Measurements from ENCODE around the gene RAB3A.
"Not testable (repeated sequence)": the region's sequence is repeated elsewhere in the genome, so short reads cannot be mapped to it uniquely, and the experiment has no call there.

The RAB3A gene

GRCh38 chr19:18168673-18169381 lies 35.0 kb downstream of the RAB3A start:
- no peak for ATAC-seq
- no peak for DNase-seq

GRCh38 chr19:18167975-18168645 lies 35.7 kb downstream of the RAB3A start:
- peak; percentile 74 for ATAC-seq
- peak; percentile 74 for DNase-seq

GRCh38 chr19:18167011-18167410 lies 36.8 kb downstream of the RAB3A start:
- DNase-seq, result no peak
- ATAC-seq, result no peak

GRCh38 chr19:18165794-18166544 lies 37.9 kb downstream of the RAB3A start:
- ATAC-seq, result no peak
- DNase-seq, result no peak

GRCh38 chr19:18164072-18164471 lies 39.8 kb downstream of the RAB3A start:
- ATAC-seq (no peak), DNase-seq (no peak)

- no peak for DNase-seq
- ATAC-seq, result peak; percentile 21
Observed at GRCh38 chr19:18161636-18162002, 42.2 kb downstream of the RAB3A start.

GRCh38 chr19:18160971-18161635 lies 42.7 kb downstream of the RAB3A start:
- ATAC-seq, result peak; percentile 87
- DNase-seq, result peak; percentile 89

GRCh38 chr19:18160493-18160970 lies 43.3 kb downstream of the RAB3A start:
- DNase-seq (no peak), ATAC-seq (peak; percentile 29)

GRCh38 chr19:18159810-18160209 lies 44.0 kb downstream of the RAB3A start:
- DNase-seq (no peak), ATAC-seq (no peak)

GRCh38 chr19:18159059-18159616 lies 44.7 kb downstream of the RAB3A start:
- not testable (repeated sequence) for DNase-seq, ATAC-seq

GRCh38 chr19:18158467-18158866 lies 45.4 kb downstream of the RAB3A start:
- ATAC-seq (no peak), DNase-seq (no peak)

- ATAC-seq (no peak), DNase-seq (no peak)
Observed at GRCh38 chr19:18157465-18158063, 46.3 kb downstream of the RAB3A start.

- no peak for DNase-seq
Observed at GRCh38 chr19:18156841-18157464, 46.9 kb downstream of the RAB3A start.

GRCh38 chr19:18156268-18156667 lies 47.6 kb downstream of the RAB3A start:
- DNase-seq (no peak), ATAC-seq (no peak)

More at GRCh38 chr19:18156841-18157464, 46.9 kb downstream of the RAB3A start:
- no peak for ATAC-seq

GRCh38 chr19:18155095-18156087 lies 48.5 kb downstream of the RAB3A start:
- no peak for DNase-seq
- ATAC-seq, result no peak

GRCh38 chr19:18153556-18154134 lies 50.2 kb downstream of the RAB3A start:
- no peak for ATAC-seq
- DNase-seq, result peak; percentile 41

GRCh38 chr19:18152817-18153555 lies 50.9 kb downstream of the RAB3A start, which contains the start of gene PIK3R2:
Gene PIK3R2 (plus strand): TSS chr19:18153163. CDS start chr19:18155880, 2,717 bp downstream.
- DNase-seq, result peak; percentile 100
- ATAC-seq, result peak; percentile 91

- ATAC-seq (peak; percentile 67), DNase-seq (peak; percentile 99)
Observed at GRCh38 chr19:18152442-18152816, 51.4 kb downstream of the RAB3A start.
